Uterus (tissue), 2 donors: Measurements from ENCODE around the gene ZNF24.

ENCODE experiments used
- CTCF ChIP-seq, 4 experiments: fragments of 200-600 bp in 2 of 4; fragments of 450-650 bp in 2 of 4; sonication (generic) in 2 of 4; IDR thresholded peaks; one replicate each; pipeline ENCODE4 v1.5.1; 2016 to 2019; ENCODE audit warnings: antibody characterized with exemption in 4 of 4, mild to moderate bottlenecking in 2 of 4, moderate library complexity in 1 of 4
- POLR2A ChIP-seq, 2 donors: fragments of 450-650 bp; IDR thresholded peaks; one replicate each; pipeline ENCODE4 v1.6.1; 2016; ENCODE audit warnings: antibody characterized with exemption in 2 of 2, mild to moderate bottlenecking in 1 of 2, moderate library complexity in 1 of 2

- TF ChIP-seq POLR2A (IDR thresholded peaks at IDR 0.05) (peak in 1 of 2 donors; percentile 83), CTCF (IDR thresholded peaks at IDR 0.05) (no peak)
These were observed at the start of gene ZNF24 for GRCh38 chr18:35343936-35344735.
